Effector CD8-positive, alpha-beta T cell (primary cell): ENCODE measurements around the gene PPP5C.
"Not testable (repeated sequence)": the region's sequence is repeated elsewhere in the genome, so short reads cannot be mapped to it uniquely, and the experiment has no call there.

Experiments used
- DNase-seq: peaks from one replicate; lab custom pipeline; 2025; lab: John Stamatoyannopoulos, UW

Gene PPP5C

GRCh38 chr19:46366620-46367292 is 19.9 kb downstream of the PPP5C start:
- no peak for DNase-seq

DNA sequence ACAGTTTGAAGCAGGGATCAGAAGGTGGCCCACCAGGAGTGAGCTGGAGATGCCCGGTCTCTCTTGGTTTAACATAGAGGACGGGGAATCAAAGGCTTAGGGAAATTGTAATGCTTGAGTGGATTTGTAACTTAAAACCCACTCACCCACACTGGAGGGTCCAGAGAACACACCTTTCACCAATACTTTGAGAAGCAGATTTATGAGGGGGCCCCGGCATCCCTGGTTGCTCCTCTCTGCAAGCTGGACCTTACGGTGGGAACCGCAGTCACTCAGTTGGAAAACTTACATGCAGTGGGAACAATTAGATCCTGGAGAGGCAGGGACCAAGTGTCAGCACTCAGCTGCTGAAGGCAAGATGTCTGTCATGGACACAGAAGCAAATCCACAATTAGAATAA is 20.5 kb downstream of the PPP5C start:
- DNase-seq = no peak

DNA sequence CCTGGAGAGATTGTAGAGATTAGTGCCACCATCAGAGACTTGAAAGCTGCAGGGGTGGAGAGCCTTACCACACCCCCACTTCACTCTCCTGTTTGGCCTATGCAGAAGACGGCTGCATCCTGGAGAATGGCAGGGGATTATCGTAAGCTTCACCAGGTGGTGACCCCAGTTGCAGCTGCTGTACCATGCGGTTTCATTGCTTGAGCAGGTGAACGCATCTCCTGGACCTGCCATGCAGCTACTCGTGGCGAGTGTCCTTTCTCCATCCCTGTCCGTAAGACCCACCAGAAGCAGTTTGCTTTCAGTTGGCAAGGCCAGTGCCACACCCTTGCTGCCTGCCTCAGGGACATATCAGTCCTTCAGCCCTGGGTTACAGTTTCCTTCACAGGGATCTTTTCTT is 21.2 kb downstream of the PPP5C start:
- no peak for DNase-seq

GRCh38 chr19:46369817-46370216 is 22.9 kb downstream of the PPP5C start:
- no peak for DNase-seq

DNA sequence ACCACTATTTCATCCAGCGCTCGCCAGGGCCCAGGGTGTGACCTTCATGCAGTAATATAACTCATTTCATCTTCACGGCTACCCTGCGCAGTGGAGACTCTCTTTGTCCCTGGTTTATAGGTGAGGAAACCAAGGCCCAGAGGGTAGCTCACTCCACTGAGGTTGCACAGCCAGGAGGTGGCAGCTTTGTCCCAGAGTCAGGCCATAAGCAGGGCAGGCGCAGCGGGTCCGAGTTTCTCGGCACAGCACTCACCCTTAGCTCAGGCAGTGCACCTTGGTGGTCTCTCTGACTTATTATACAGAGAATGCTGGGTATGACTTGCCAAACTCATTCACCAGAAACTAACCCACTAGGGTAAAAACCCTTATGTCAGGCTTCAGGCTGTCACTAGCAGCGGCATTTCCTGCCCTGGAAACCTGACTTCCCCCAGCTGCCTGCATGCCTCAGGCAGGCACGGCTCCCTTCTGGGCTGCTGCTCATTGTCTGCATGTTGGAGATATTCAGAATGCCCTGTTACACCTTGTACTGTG is 24.5 kb downstream of the PPP5C start:
- no peak for DNase-seq

DNA sequence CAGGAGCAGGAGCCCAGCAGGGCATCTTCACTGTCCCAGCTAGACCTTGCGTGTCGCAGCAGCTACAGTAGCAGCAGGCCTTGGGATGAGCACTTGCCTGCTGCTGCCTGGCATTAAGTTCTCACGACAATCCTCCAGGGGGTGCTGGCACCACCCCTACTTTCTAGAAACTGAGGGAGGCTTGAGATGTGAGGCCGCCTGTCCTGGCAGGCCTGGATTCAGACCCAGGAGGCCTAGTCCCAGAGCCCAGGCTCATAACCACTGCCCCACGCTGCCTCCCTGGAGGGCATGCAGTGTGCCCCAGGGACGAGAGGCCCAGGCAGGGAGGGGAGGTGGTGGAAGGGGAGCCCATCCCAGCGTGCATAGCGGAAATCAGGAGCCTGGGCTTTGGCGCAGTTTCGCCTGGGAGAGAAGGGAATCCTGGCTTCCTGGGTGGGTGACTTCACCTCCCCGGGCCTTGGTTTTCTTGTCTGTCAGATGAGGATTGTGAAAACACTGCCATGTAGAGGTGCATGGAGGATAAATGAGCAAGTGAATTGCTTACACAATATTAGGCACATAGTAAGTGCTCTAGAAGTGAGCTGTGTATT is 26.1 kb downstream of the PPP5C start:
- DNase-seq = no peak

GRCh38 chr19:46373491-46374359 is 26.8 kb downstream of the PPP5C start:
- no peak for DNase-seq

GRCh38 chr19:46374536-46375475 is 27.9 kb downstream of the PPP5C start:
- DNase-seq = no peak

GRCh38 chr19:46375476-46376067 is 28.7 kb downstream of the PPP5C start:
- DNase-seq = not testable (repeated sequence)

DNA sequence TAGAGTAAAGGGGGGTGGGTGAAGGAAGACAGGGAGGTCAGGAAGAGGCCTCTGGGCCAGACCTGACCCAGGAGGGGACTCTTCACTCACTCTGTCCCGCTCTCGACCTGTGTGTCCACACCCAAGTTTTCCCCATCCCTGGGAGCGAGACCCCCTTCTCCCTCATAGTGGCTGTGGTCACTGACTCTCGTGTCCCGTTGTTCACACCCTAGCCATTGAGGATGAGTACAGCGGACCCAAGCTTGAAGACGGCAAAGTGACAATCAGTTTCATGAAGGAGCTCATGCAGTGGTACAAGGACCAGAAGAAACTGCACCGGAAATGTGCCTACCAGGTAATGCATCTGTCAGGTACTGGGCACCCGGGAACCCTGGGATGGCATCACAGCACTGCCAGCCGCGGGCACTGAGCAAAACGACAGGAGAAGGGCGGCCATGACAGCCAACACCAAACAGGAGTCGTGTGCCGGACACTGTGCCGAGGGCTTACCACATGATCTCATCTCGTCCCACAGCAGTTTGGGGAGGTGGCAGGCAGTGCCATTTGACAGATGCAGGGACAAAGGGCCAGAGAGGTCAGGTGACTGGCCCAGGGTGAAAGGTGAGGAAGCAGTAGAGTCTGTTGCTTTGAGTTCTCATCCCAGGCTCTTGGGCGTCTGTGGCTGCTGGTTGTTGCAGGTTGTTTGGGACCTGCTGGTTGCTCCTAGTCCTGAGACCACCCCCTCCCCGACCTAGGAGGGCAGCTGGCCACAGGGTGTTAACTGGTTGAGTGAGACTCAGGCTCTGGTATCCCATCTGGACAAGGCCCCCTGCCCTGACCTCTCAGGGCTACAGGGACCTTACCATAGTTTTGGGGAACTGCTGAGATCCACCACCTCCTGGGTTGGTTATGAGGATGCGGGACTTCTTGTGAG is 29.6 kb downstream of the PPP5C start:
- DNase-seq = no peak

- no peak for DNase-seq
These were observed 31.4 kb downstream of the PPP5C start for GRCh38 chr19:46378268-46378667.

GRCh38 chr19:46380690-46381089 is 33.8 kb downstream of the PPP5C start:
- no peak for DNase-seq

GRCh38 chr19:46381346-46381745 is 34.5 kb downstream of the PPP5C start:
- DNase-seq = no peak

- no peak for DNase-seq
These were observed 35.0 kb downstream of the PPP5C start for GRCh38 chr19:46381756-46382345.

DNA sequence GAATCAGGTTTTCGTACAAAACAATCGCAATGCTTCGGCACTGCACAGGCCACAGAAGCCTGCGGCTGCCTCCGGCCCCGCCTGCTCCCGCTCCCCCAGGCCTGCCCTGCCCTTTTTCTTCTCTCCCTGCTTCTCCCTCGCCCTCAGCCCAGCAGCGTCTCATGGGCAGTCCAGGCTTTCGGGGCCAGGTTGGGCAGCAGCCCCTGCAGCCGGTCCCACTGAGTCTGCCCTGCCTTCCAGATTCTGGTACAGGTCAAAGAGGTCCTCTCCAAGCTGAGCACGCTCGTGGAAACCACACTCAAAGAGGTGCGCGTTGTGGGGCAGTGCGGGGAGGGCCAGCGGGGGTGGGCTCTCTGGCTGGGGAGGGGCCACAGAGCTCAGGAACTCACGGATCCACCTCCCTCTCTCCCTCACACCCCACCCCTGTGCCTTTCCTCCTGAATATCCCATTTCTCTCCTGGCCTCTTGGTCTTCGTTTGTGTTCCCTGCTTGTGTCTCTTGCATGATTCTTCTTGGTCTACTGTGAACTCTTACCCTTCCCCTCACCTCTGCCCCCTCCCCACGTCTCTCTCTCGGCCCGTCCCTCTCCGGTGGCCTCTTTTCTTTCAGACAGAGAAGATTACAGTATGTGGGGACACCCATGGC is 36.4 kb downstream of the PPP5C start:
- no peak for DNase-seq

DNA sequence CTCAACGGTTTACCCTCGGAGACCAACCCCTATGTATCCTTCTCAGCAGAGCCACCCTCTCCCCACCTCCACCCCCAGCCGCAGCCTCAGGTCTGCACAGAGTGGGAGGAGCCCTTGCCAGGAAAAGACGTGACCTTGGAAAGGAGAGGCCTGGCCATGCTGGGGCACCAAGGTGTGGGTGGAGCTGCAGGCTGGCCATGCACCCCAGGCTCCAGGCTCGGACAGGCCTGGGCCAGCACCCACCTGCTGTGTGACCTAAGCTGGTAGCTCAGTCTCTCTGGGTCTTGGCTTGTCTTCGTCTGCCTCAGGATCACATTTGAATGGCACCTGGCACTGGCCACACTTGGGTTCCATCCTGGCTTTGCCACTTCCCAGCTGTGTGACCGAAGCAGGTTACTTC is 37.0 kb downstream of the PPP5C start:
- DNase-seq = no peak

GRCh38 chr19:46384396-46384795 is 37.5 kb downstream of the PPP5C start:
- DNase-seq = no peak

DNA sequence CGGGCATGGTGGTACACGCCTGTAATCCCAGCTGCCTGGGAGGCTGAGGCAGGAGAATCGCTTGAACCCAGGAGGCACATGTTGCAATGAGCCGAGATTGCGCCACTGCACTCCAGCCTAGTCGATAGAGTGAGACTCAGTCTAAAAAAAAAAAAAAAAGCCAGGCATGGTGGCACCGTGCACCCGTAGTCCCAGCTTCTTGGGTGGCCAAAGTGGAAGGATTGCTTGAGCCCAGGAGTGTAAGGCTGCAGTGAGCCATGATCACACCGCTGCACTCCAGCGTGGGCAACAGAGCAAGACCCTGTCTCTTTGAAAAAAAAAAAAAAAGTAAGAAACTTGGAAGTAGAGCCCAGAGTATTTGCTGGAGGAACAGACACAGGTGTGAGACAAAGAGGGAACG is 38.7 kb downstream of the PPP5C start:
- no peak for DNase-seq

DNA sequence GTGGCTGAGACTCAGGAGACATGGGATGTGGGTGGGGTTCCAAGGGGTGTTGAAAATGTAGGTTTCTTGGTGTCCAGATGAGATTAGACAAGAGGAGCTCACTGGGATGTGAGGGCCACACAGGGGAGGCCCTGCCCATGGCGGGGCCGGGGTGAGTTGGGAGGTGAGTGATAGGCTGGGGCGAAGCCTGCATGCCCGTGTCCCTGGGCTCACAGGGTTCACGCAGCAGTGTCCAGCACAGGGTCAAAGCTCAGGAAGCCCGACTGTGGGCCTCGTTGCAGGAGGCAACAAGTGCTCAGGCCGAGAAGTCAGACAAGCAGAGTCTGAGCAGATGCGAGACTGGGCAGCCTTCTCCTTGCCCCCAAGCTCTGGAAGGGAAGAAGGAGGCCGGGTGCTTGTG is 39.3 kb downstream of the PPP5C start:
- DNase-seq = no peak
